HG03108 (cell line): Measurements from ENCODE around the gene UHRF1.
"Not testable (repeated sequence)": the region's sequence is repeated elsewhere in the genome, so short reads cannot be mapped to it uniquely, and the experiment has no call there.

Source experiments
- ATAC-seq: cut with Tn5 transposase; IDR thresholded peaks from one replicate; pipeline ENCODE4 v1.9.1; 2021; ENCODE audit warnings: moderate library complexity; ENCODE audit not compliant: unreplicated experiment

The UHRF1 gene

GRCh38 chr19:4909156-4909896 lies at the start of gene UHRF1:
Gene UHRF1 (plus strand): TSS chr19:4909501. CDS start chr19:4910886, 1,385 bp downstream.
- no peak for ATAC-seq

- ATAC-seq = no peak
Measured at GRCh38 chr19:4859697-4860096, 49.6 kb upstream of the UHRF1 start.

- ATAC-seq = no peak
Measured at GRCh38 chr19:4861147-4861546, 48.2 kb upstream of the UHRF1 start.

- ATAC-seq = no peak
Measured at GRCh38 chr19:4866595-4867424, 42.5 kb upstream of the UHRF1 start.

GRCh38 chr19:4867534-4868285 lies 41.6 kb upstream of the UHRF1 start, which contains the start of gene PLIN3:
Gene PLIN3 (minus strand): TSS chr19:4867667. CDS start chr19:4861394, 6,273 bp downstream.
- peak; percentile 62 for ATAC-seq

- no peak for ATAC-seq
Measured at GRCh38 chr19:4868286-4868834, 40.9 kb upstream of the UHRF1 start.

GRCh38 chr19:4870025-4870700 lies 39.1 kb upstream of the UHRF1 start:
- ATAC-seq = no peak

- ATAC-seq = no peak
Measured at GRCh38 chr19:4871711-4872110, 37.6 kb upstream of the UHRF1 start.

- ATAC-seq = no peak
Measured at GRCh38 chr19:4873930-4874329, 35.4 kb upstream of the UHRF1 start.

GRCh38 chr19:4877753-4878490 lies 31.4 kb upstream of the UHRF1 start:
- ATAC-seq = no peak

GRCh38 chr19:4878491-4878968 lies 30.8 kb upstream of the UHRF1 start:
- ATAC-seq = no peak

- ATAC-seq = no peak
Measured at GRCh38 chr19:4879041-4879440, 30.3 kb upstream of the UHRF1 start.

- not testable (repeated sequence) for ATAC-seq
Measured at GRCh38 chr19:4882874-4883273, 26.4 kb upstream of the UHRF1 start.

GRCh38 chr19:4884993-4885392 lies 24.3 kb upstream of the UHRF1 start:
- not testable (repeated sequence) for ATAC-seq

- not testable (repeated sequence) for ATAC-seq
Measured at GRCh38 chr19:4887803-4888202, 21.5 kb upstream of the UHRF1 start.

- no peak for ATAC-seq
Measured at GRCh38 chr19:4889034-4889815, 20.1 kb upstream of the UHRF1 start.

GRCh38 chr19:4891066-4891465 lies 18.2 kb upstream of the UHRF1 start:
- no peak for ATAC-seq

- ATAC-seq = not testable (repeated sequence)
Measured at GRCh38 chr19:4892962-4893361, 16.3 kb upstream of the UHRF1 start.

- ATAC-seq = no peak
Measured at GRCh38 chr19:4896372-4896771, 12.9 kb upstream of the UHRF1 start.
